K562 (cell line): Measurements from ENCODE around the gene CBFA2T3. TPM values are rescaled to one million over a fixed set of nuclear protein-coding genes. Genes with fewer than 3 reads are reported as not detected.

ENCODE experiments used
- ATAC-seq: fragments of 200-7000 bp; cut with Tn5 transposase; 3 replicates; pipeline ENCODE4 v1.9.1; 2020; ENCODE audit warnings: moderate library complexity
- BruUV-seq: library from RNA; stranded (reverse); fragments of 400-500 nt; replicated peaks from 2 replicates; lab custom pipeline; 2021; lab: Mats Ljungman, UMichigan
- CTCF ChIA-PET: fragments of 300-600 bp; formaldehyde crosslinking; extraction: SDS; loops from one replicate; lab custom pipeline; 2021; ENCODE audit warnings: low intra/inter-chr PET ratio; lab: Yijun Ruan, JAX
- POLR2A ChIA-PET: fragments of 300-600, 350-650 bp; sonication (Branson Sonifier 250); formaldehyde crosslinking; extraction: SDS; loops from one replicate; lab custom pipeline; 2021; ENCODE audit warnings: antibody characterized with exemption, inconsistent platforms; lab: Yijun Ruan, JAX
- DNase-seq, 4 experiments: peaks; one replicate each; pipeline versions ENCODE4 v3.0.0 to v3.0.0-alpha.2; 2011 to 2018; ENCODE audit warnings: low spot score in 3 of 4, mixed read lengths in 3 of 4; ENCODE audit errors: extremely low read depth in 1 of 4
- FAIRE-seq: peaks from 2 replicates; lab custom pipeline; 2011; peaks lifted over from hg19 to GRCh38; lab: Jason Lieb, UNC
- H2AFZ ChIP-seq: 2 replicates; pipeline ENCODE4 v1.6.0; 2011; ENCODE audit warnings: low read depth, low read length, control low read depth, inconsistent platforms
- H3K27ac ChIP-seq: fragments of 200-600 bp; 3 replicates; pipeline ENCODE4 v1.8.0; 2011; ENCODE audit warnings: low read depth, mild to moderate bottlenecking, control low read depth, inconsistent platforms, low read length, moderate library complexity, mixed read lengths; ENCODE audit errors: extremely low read depth
- H3K27me3 ChIP-seq, 2 experiments: fragments of 300-600 bp in 1 of 2; 2 replicates in 1 of 2; 3 replicates in 1 of 2; pipeline versions ENCODE4 v1.6.0 to v1.8.0; 2011; ENCODE audit warnings: inconsistent platforms in 2 of 2, low read length in 2 of 2, mild to moderate bottlenecking in 1 of 2, mixed read lengths in 1 of 2, moderate library complexity in 1 of 2; ENCODE audit not compliant: control insufficient read depth in 2 of 2, insufficient read depth in 2 of 2
- H3K36me3 ChIP-seq: fragments of 300-600 bp; 3 replicates; pipeline ENCODE4 v1.8.0; 2011; ENCODE audit warnings: mild to moderate bottlenecking, low read length, inconsistent platforms; ENCODE audit not compliant: control insufficient read depth, insufficient read depth
- H3K4me1 ChIP-seq, 2 experiments: fragments of 200-600 bp in 1 of 2; replicated peaks in 1 of 2; 2 replicates in 1 of 2; 3 replicates in 1 of 2; pipeline versions ENCODE4 v1.5.1 to v1.8.0; 2011; ENCODE audit warnings: inconsistent platforms in 2 of 2, low read length in 2 of 2, mild to moderate bottlenecking in 1 of 2, mixed read lengths in 1 of 2, moderate library complexity in 1 of 2; ENCODE audit not compliant: control insufficient read depth in 2 of 2, insufficient read depth in 2 of 2
- H3K4me2 ChIP-seq: 2 replicates; pipeline ENCODE4 v1.6.1; 2011; ENCODE audit warnings: low read length, control low read depth, inconsistent platforms, mixed read lengths; ENCODE audit not compliant: insufficient read depth
- H3K4me3 ChIP-seq: fragments of 200-600 bp; sonication (generic), shearing (Covaris generic); 2 replicates; pipeline ENCODE4 v1.5.1; 2016; ENCODE audit warnings: control low read depth, inconsistent platforms
- H3K79me2 ChIP-seq: fragments of 200-600 bp; 3 replicates; pipeline ENCODE4 v1.8.0; 2011; ENCODE audit warnings: low read length, inconsistent platforms; ENCODE audit not compliant: control insufficient read depth, insufficient read depth
- H3K9ac ChIP-seq, 2 experiments: 2 replicates each; pipeline versions ENCODE4 v1.6.0 to v1.6.1; 2011; ENCODE audit warnings: low read depth in 2 of 2, low read length in 2 of 2, control low read depth in 1 of 2, inconsistent platforms in 1 of 2, mild to moderate bottlenecking in 1 of 2, mixed read lengths in 1 of 2; ENCODE audit not compliant: insufficient read depth in 1 of 2
- H3K9me1 ChIP-seq: one replicate; pipeline ENCODE4 v1.6.0; 2011; ENCODE audit warnings: inconsistent platforms, mild to moderate bottlenecking, low read length, moderate library complexity; ENCODE audit not compliant: control insufficient read depth, insufficient read depth
- H3K9me3 ChIP-seq: replicated peaks from 2 replicates; pipeline ENCODE4 v1.5.1; 2011; ENCODE audit warnings: low read depth, low read length, inconsistent platforms; ENCODE audit not compliant: control insufficient read depth, insufficient read depth
- H4K20me1 ChIP-seq: replicated peaks from 2 replicates; pipeline ENCODE4 v1.6.1; 2011; ENCODE audit warnings: low read length, inconsistent platforms, mixed read lengths; ENCODE audit not compliant: control insufficient read depth, insufficient read depth
- ATF4 ChIP-seq: fragments of 450-650 bp; formaldehyde crosslinking; IDR thresholded peaks from 2 replicates; pipeline ENCODE4 v1.4.0; 2022; ENCODE audit warnings: mild to moderate bottlenecking, moderate library complexity
- SMARCB1 ChIP-seq: IDR thresholded peaks from 2 replicates; pipeline ENCODE4 v1.6.1; 2011; ENCODE audit warnings: improper control_type of control experiment, low read depth; ENCODE audit not compliant: insufficient read length
- ZNF507 ChIP-seq: conservative IDR thresholded peaks from 2 replicates; pipeline ENCODE4 v1.6.1; 2017; ENCODE audit warnings: missing genetic modification characterization, missing compliant biosample characterization
- WGBS: fragments of 100-300 bp; shearing (Covaris generic); methylation state at CpG from one replicate; pipeline ENCODE4 v1.1.6; 2016; ENCODE audit warnings: low coverage, mixed read lengths; ENCODE audit not compliant: insufficient coverage; ENCODE audit errors: missing lambda C conversion rate; 5-methylcytosine and 5-hydroxymethylcytosine counted together
- in situ Hi-C: fragments of 300-500 bp; cut with MboI; formaldehyde crosslinking; loops from 4 replicates; pipeline ENCODE4 v1.15.0; 2018; ENCODE audit warnings: inconsistent platforms, mixed read lengths
- intact Hi-C: fragments of 100-400 bp; cut with micrococcal nuclease; formaldehyde crosslinking; loops from 2 replicates; pipeline ENCODE4 v1.14.2; 2022
- polyA plus RNA-seq, 8 experiments: library from polyadenylated mRNA; depleted of rRNA in 4 of 8; stranded (reverse) in 5 of 8; unstranded in 3 of 8; fragments of >200 nt; fragmentation: Nextera tagmentation in 2 of 8; fragmentation: Illumina TruSeq in 1 of 8; extraction: Ambion mirVana in 2 of 8; extraction: Trizol in 1 of 8; gene quantifications; 2 replicates each; pipeline versions ENCODE4 v1.2.1 to v1.2.3, GENCODE V29; 2011 to 2014; ENCODE audit warnings: inconsistent platforms in 1 of 8, missing spikeins in 1 of 8
- total RNA-seq, 7 experiments: library from RNA; depleted of rRNA in 6 of 7; stranded (reverse); fragments of >200 nt in 6 of 7; fragmentation: Illumina TruSeq in 2 of 7; extraction: Trizol in 2 of 7; gene quantifications; 2 replicates each; pipeline versions ENCODE4 v1.2.1 to v1.2.3, GENCODE V29; 2011 to 2021; ENCODE audit warnings: low replicate concordance in 1 of 7
- TF ChIP-seq, protein P1 (sequence below): fragments of 450-650 bp; IDR thresholded peaks from 2 replicates; pipeline ENCODE4 v1.6.1; 2017; ENCODE audit warnings: antibody characterized with exemption, mild to moderate bottlenecking
- TF ChIP-seq, protein P2 (sequence below): sonication (generic); formaldehyde crosslinking; IDR thresholded peaks from 2 replicates; pipeline ENCODE4 v1.8.1; 2023; ENCODE audit warnings: missing genetic modification reagents, mild to moderate bottlenecking, borderline replicate concordance
- TF ChIP-seq, protein P3 (sequence below): fragments of 250-450 bp; sonication (Bioruptor Pico); IDR thresholded peaks from 2 replicates; pipeline ENCODE4 v1.4.0; 2020; ENCODE audit warnings: mild to moderate bottlenecking, moderate library complexity

Gene CBFA2T3
- total and polyA plus RNA-seq, 9 of the 15 experiments (the other 6 are each of a cell fraction or from before 2014, with no cell fraction given) = 2.3 to 145 (median 6.7) TPM

DNA sequence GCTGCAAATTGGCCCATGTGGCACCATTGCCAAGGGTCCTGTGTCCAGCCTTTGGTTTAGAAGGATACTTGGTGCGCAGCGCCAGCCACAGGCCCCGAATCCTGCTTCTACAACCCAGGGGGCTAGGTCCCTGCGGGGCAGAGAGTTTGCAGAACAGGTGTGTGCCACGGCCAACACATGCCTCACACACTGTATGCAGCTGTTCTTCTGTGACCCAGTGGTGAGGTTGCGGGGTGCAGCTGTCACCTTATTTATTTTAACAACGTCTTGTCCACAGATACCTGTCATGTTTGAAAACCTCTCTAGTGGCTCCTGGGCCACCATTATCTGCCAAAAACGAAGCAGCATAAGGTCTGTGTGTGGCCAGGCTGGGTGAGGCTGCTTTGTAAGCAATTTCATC lies 11.6 kb downstream of the CBFA2T3 start:
- no peak overlapping the region for H2AFZ ChIP-seq
- 0 out of 4 replicates have a peak overlapping the region, but pooled peaks of 1 of the 2 experiments have one; percentile 41 for H3K9ac ChIP-seq
- H3K4me3 ChIP-seq = no peak overlapping the region
- no peak for FAIRE-seq
- H4K20me1 ChIP-seq = peaks cover 53% of the 10 kb centered on the region
- H3K9me3 ChIP-seq = no peaks in the 10 kb centered on the region
- H3K27me3 ChIP-seq = no peaks in the 10 kb centered on the region
- ChIA-PET CTCF (no interaction called here), POLR2A (interaction anchor here (0.6 to 0.7 kb wide), 2 partner anchors 128 to 377 kb away, joined by 3 read pairs; partner anchors contain the start of gene ACSF3)
- no peaks in the 10 kb centered on the region for H3K9me1 ChIP-seq
- no peak overlapping the region for H3K27ac ChIP-seq
- 84% methylated on average over 8 of the region's 8 CpGs for WGBS
- in situ Hi-C loops (no loop called here), intact Hi-C loops (no loop called here)
- H3K4me2 ChIP-seq = no peak overlapping the region
- peaks cover 0 to 54% of the 10 kb centered on the region in 2 experiments; a peak in 2 of 5 replicates for H3K4me1 ChIP-seq
- DNase-seq = no peak
- no peak for ATAC-seq
- peaks cover 98% of the 10 kb centered on the region for H3K79me2 ChIP-seq
- no TSS peak for BruUV-seq
- peaks cover 95% of the 10 kb centered on the region for H3K36me3 ChIP-seq
- TF ChIP-seq, protein P1, sequence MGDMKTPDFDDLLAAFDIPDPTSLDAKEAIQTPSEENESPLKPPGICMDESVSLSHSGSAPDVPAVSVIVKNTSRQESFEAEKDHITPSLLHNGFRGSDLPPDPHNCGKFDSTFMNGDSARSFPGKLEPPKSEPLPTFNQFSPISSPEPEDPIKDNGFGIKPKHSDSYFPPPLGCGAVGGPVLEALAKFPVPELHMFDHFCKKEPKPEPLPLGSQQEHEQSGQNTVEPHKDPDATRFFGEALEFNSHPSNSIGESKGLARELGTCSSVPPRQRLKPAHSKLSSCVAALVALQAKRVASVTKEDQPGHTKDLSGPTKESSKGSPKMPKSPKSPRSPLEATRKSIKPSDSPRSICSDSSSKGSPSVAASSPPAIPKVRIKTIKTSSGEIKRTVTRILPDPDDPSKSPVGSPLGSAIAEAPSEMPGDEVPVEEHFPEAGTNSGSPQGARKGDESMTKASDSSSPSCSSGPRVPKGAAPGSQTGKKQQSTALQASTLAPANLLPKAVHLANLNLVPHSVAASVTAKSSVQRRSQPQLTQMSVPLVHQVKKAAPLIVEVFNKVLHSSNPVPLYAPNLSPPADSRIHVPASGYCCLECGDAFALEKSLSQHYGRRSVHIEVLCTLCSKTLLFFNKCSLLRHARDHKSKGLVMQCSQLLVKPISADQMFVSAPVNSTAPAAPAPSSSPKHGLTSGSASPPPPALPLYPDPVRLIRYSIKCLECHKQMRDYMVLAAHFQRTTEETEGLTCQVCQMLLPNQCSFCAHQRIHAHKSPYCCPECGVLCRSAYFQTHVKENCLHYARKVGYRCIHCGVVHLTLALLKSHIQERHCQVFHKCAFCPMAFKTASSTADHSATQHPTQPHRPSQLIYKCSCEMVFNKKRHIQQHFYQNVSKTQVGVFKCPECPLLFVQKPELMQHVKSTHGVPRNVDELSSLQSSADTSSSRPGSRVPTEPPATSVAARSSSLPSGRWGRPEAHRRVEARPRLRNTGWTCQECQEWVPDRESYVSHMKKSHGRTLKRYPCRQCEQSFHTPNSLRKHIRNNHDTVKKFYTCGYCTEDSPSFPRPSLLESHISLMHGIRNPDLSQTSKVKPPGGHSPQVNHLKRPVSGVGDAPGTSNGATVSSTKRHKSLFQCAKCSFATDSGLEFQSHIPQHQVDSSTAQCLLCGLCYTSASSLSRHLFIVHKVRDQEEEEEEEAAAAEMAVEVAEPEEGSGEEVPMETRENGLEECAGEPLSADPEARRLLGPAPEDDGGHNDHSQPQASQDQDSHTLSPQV = no peak
- TF ChIP-seq ZNF507 (tag) (no peak), ATF4 (no peak), SMARCB1 (no peak)
- TF ChIP-seq, protein P2, sequence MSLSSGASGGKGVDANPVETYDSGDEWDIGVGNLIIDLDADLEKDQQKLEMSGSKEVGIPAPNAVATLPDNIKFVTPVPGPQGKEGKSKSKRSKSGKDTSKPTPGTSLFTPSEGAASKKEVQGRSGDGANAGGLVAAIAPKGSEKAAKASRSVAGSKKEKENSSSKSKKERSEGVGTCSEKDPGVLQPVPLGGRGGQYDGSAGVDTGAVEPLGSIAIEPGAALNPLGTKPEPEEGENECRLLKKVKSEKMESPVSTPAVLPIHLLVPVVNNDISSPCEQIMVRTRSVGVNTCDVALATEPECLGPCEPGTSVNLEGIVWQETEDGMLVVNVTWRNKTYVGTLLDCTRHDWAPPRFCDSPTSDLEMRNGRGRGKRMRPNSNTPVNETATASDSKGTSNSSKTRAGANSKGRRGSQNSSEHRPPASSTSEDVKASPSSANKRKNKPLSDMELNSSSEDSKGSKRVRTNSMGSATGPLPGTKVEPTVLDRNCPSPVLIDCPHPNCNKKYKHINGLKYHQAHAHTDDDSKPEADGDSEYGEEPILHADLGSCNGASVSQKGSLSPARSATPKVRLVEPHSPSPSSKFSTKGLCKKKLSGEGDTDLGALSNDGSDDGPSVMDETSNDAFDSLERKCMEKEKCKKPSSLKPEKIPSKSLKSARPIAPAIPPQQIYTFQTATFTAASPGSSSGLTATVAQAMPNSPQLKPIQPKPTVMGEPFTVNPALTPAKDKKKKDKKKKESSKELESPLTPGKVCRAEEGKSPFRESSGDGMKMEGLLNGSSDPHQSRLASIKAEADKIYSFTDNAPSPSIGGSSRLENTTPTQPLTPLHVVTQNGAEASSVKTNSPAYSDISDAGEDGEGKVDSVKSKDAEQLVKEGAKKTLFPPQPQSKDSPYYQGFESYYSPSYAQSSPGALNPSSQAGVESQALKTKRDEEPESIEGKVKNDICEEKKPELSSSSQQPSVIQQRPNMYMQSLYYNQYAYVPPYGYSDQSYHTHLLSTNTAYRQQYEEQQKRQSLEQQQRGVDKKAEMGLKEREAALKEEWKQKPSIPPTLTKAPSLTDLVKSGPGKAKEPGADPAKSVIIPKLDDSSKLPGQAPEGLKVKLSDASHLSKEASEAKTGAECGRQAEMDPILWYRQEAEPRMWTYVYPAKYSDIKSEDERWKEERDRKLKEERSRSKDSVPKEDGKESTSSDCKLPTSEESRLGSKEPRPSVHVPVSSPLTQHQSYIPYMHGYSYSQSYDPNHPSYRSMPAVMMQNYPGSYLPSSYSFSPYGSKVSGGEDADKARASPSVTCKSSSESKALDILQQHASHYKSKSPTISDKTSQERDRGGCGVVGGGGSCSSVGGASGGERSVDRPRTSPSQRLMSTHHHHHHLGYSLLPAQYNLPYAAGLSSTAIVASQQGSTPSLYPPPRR = no peak
- TF ChIP-seq, protein P3, sequence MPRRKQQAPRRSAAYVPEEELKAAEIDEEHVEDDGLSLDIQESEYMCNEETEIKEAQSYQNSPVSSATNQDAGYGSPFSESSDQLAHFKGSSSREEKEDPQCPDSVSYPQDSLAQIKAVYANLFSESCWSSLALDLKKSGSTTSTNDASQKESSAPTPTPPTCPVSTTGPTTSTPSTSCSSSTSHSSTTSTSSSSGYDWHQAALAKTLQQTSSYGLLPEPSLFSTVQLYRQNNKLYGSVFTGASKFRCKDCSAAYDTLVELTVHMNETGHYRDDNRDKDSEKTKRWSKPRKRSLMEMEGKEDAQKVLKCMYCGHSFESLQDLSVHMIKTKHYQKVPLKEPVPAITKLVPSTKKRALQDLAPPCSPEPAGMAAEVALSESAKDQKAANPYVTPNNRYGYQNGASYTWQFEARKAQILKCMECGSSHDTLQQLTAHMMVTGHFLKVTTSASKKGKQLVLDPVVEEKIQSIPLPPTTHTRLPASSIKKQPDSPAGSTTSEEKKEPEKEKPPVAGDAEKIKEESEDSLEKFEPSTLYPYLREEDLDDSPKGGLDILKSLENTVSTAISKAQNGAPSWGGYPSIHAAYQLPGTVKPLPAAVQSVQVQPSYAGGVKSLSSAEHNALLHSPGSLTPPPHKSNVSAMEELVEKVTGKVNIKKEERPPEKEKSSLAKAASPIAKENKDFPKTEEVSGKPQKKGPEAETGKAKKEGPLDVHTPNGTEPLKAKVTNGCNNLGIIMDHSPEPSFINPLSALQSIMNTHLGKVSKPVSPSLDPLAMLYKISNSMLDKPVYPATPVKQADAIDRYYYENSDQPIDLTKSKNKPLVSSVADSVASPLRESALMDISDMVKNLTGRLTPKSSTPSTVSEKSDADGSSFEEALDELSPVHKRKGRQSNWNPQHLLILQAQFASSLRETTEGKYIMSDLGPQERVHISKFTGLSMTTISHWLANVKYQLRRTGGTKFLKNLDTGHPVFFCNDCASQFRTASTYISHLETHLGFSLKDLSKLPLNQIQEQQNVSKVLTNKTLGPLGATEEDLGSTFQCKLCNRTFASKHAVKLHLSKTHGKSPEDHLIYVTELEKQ (CRISPR knock-in tag) = no peak
